Large intestine (tissue), 3 donors: ENCODE measurements around the gene KIAA1671. TPM values are rescaled to one million over a fixed set of nuclear protein-coding genes. Genes with fewer than 3 reads are reported as not detected.

Source experiments
- DNase-seq, 2 donors: peaks; one replicate each; pipeline versions ENCODE4 v3.0.0 to v3.0.0-alpha.2; 2013
- H3K27ac ChIP-seq: one replicate; pipeline ENCODE4 v1.5.1; 2013; ENCODE audit warnings: low read length
- H3K27me3 ChIP-seq: 2 replicates; pipeline ENCODE4 v1.6.1; 2013; ENCODE audit warnings: low read length; ENCODE audit not compliant: control insufficient read depth, insufficient read depth
- H3K36me3 ChIP-seq: 2 replicates; pipeline ENCODE4 v1.6.1; 2013; ENCODE audit warnings: low read length; ENCODE audit not compliant: control insufficient read depth, insufficient read depth
- H3K4me1 ChIP-seq: one replicate; pipeline ENCODE4 v1.6.1; 2013; ENCODE audit warnings: low read length; ENCODE audit not compliant: control insufficient read depth, insufficient read depth
- H3K4me3 ChIP-seq: one replicate; pipeline ENCODE4 v1.5.1; 2013; ENCODE audit warnings: low read length
- H3K9me3 ChIP-seq: one replicate; pipeline ENCODE4 v1.6.1; 2013; ENCODE audit warnings: mild to moderate bottlenecking, low read depth, low read length, moderate library complexity; ENCODE audit not compliant: control insufficient read depth
- WGBS: methylation state at CpG from one replicate; pipeline ENCODE4 v1.1.5; 2013; ENCODE audit warnings: low lambda C conversion rate; ENCODE audit not compliant: insufficient coverage; 5-methylcytosine and 5-hydroxymethylcytosine counted together
- polyA plus RNA-seq: library from polyadenylated mRNA; unstranded; fragments of 120-200 nt; gene quantifications from one replicate; pipeline ENCODE4 v1.2.1, GENCODE V29; 2013

Gene KIAA1671
- polyA plus RNA-seq, 1 donor = 25.0 TPM

GRCh38 chr22:25054943-25055511 lies 102.5 kb downstream of the KIAA1671 start:
- peak; percentile 80 to 82 for DNase-seq
- Histone ChIP-seq H3K27me3 (no peaks in the 10 kb centered on the region), H3K9me3 (peaks cover 5% of the 10 kb centered on the region), H3K27ac (peak overlapping the region; percentile 97), H3K4me3 (no peak overlapping the region), H3K36me3 (peaks cover 13% of the 10 kb centered on the region), H3K4me1 (peaks cover 45% of the 10 kb centered on the region)
- no CpG with 5 or more reads among the region's 9 CpGs for WGBS

GRCh38 chr22:25057013-25057881 lies 104.7 kb downstream of the KIAA1671 start:
- no CpG with 5 or more reads among the region's 23 CpGs for WGBS
- H3K9me3 ChIP-seq = no peaks in the 10 kb centered on the region
- peaks cover 2% of the 10 kb centered on the region for H3K36me3 ChIP-seq
- H3K27ac ChIP-seq = peak overlapping the region; percentile 97
- H3K4me1 ChIP-seq = peaks cover 31% of the 10 kb centered on the region
- DNase-seq = peak; percentile 74 to 80
- H3K4me3 ChIP-seq = no peak overlapping the region
- H3K27me3 ChIP-seq = no peaks in the 10 kb centered on the region

DNA sequence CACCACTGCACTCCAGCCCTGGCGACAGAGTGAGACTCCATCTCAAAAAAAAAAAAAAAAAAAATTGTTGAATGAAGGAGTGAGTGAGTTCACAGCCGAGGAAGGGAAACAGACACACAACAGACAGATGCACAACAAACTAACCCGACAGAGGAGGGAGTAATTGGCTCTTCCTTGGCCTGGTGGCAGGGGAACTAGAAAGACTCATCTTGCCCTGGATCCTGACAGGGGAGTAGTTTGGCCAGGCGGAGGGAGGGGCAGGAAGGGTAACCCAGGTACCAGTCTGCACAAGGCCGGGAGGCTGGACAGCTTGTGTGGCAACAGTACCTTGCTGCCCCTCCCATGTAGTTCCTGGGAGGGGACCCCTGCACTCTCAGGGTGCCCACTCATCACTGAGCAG lies 106.9 kb downstream of the KIAA1671 start:
- H3K27me3 ChIP-seq = no peaks in the 10 kb centered on the region
- H3K9me3 ChIP-seq = no peaks in the 10 kb centered on the region
- H3K4me1 ChIP-seq = peaks cover 12% of the 10 kb centered on the region
- H3K4me3 ChIP-seq = no peak overlapping the region
- H3K27ac ChIP-seq = no peak overlapping the region
- peaks cover 2% of the 10 kb centered on the region for H3K36me3 ChIP-seq
- DNase-seq = no peak
- no CpG with 5 or more reads among the region's 5 CpGs for WGBS

GRCh38 chr22:25060522-25061071 lies 108.1 kb downstream of the KIAA1671 start:
- Histone ChIP-seq H3K9me3 (no peaks in the 10 kb centered on the region), H3K4me1 (peaks cover 10% of the 10 kb centered on the region), H3K27me3 (no peaks in the 10 kb centered on the region), H3K27ac (no peak overlapping the region), H3K4me3 (no peak overlapping the region), H3K36me3 (peaks cover 2% of the 10 kb centered on the region)
- 81% methylated on average over 4 of the region's 10 CpGs for WGBS
- DNase-seq = no peak

- no peak overlapping the region for H3K27ac ChIP-seq
- H3K27me3 ChIP-seq = no peaks in the 10 kb centered on the region
- WGBS = 100% methylated on average over 3 of the region's 5 CpGs
- H3K36me3 ChIP-seq = peaks cover 2% of the 10 kb centered on the region
- DNase-seq = no peak
- H3K4me3 ChIP-seq = no peak overlapping the region
- H3K4me1 ChIP-seq = peaks cover 10% of the 10 kb centered on the region
- no peaks in the 10 kb centered on the region for H3K9me3 ChIP-seq
Measured at GRCh38 chr22:25061134-25061533, 108.6 kb downstream of the KIAA1671 start.

GRCh38 chr22:25061605-25062376 lies 109.3 kb downstream of the KIAA1671 start:
- Histone ChIP-seq H3K36me3 (peaks cover 2% of the 10 kb centered on the region), H3K27ac (no peak overlapping the region), H3K4me1 (peaks cover 8% of the 10 kb centered on the region), H3K4me3 (no peak overlapping the region), H3K27me3 (no peaks in the 10 kb centered on the region), H3K9me3 (no peaks in the 10 kb centered on the region)
- DNase-seq = no peak
- WGBS = 94% methylated on average over 4 of the region's 8 CpGs

GRCh38 chr22:25062386-25063085 lies 110.0 kb downstream of the KIAA1671 start:
- Histone ChIP-seq H3K36me3 (peaks cover 2% of the 10 kb centered on the region), H3K9me3 (no peaks in the 10 kb centered on the region), H3K27me3 (no peaks in the 10 kb centered on the region), H3K27ac (no peak overlapping the region), H3K4me3 (no peak overlapping the region), H3K4me1 (peaks cover under 1% of the 10 kb centered on the region)
- WGBS = no CpG with 5 or more reads among the region's 16 CpGs
- DNase-seq = no peak

DNA sequence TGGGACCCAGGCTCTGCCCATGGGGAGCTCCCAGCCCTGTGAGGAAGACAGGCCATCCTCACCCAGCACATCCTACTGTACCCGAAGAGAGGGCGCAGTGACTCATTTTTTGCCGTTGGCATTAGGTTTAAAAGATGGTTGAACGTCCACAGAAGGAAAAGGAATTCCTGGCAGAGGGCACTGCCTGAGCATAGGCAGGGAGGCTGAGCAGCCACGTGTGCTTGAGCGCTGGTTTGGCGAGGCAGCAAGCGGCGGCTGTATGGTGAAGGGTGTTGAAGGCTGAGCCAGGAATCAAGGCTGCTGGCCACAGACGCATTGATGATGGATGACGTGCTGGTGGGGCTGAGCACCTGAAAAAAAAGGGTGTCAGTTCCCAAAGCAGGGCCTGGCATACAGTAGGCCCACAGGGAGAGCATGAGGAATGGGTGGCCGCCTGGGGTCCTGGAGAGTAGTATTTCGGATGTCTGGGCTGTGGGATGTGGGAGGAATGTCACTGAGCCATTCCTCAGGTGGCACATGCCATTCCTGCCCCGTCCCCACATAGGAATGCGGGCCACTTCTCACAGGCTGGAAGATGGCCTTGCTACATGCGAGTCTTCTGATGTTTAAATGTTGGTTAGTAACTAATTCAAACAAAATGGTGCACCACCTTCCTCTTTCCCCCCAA lies 112.5 kb downstream of the KIAA1671 start:
- no peak for DNase-seq
- no CpG with 5 or more reads among the region's 16 CpGs for WGBS

GRCh38 chr22:25066861-25067435 lies 114.4 kb downstream of the KIAA1671 start:
- no peak for DNase-seq
- WGBS = no CpG with 5 or more reads among the region's 15 CpGs
- no peak overlapping the region for H3K27ac ChIP-seq

More for the DNA sequence above, 112.5 kb downstream of the KIAA1671 start:
- Histone ChIP-seq H3K36me3 (peaks cover 2% of the 10 kb centered on the region), H3K27ac (no peak overlapping the region), H3K9me3 (no peaks in the 10 kb centered on the region), H3K27me3 (no peaks in the 10 kb centered on the region), H3K4me1 (no peaks in the 10 kb centered on the region), H3K4me3 (no peak overlapping the region)

More at GRCh38 chr22:25066861-25067435, 114.4 kb downstream of the KIAA1671 start:
- Histone ChIP-seq H3K9me3 (no peaks in the 10 kb centered on the region), H3K36me3 (peaks cover 8% of the 10 kb centered on the region), H3K27me3 (no peaks in the 10 kb centered on the region), H3K4me1 (peaks cover 5% of the 10 kb centered on the region), H3K4me3 (no peak overlapping the region)
